HCT116 (cell line): Measurements from ENCODE around the gene IGFBP4. TPM values are rescaled to one million over a fixed set of nuclear protein-coding genes. Genes with fewer than 3 reads are reported as not detected.

Source experiments
- ATAC-seq: fragments of 200-7000 bp; cut with Tn5 transposase; 2 replicates; pipeline ENCODE4 v1.9.1; 2020; ENCODE audit warnings: mild to moderate bottlenecking, moderate library complexity
- BruUV-seq: library from RNA; stranded (reverse); fragments of 400-500 nt; replicated peaks from 2 replicates; lab custom pipeline; 2021; lab: Mats Ljungman, UMichigan
- CTCF ChIA-PET: fragments of 300-600 bp; sonication (Branson Sonifier 250); formaldehyde crosslinking; loops from one replicate; lab custom pipeline; 2021; ENCODE audit warnings: antibody characterized with exemption; lab: Charles Lee
- POLR2A ChIA-PET: fragments of 300-600, 350-600 bp; sonication (Branson Sonifier 250); formaldehyde crosslinking; loops from one replicate; lab custom pipeline; 2021; ENCODE audit warnings: antibody characterized with exemption; lab: Charles Lee
- RAD21 ChIA-PET, 2 experiments: fragments of 300-600 bp; sonication (Branson Sonifier 250); formaldehyde crosslinking; loops; one replicate each; lab custom pipeline; 2023; ENCODE audit warnings: low total read pairs in 2 of 2; ENCODE audit not compliant: uncharacterized antibody in 2 of 2, unreplicated experiment in 2 of 2, low non-redundant PET in 1 of 2; lab: Charles Lee
- DNase-seq: peaks from one replicate; pipeline ENCODE4 v3.0.0-alpha.2; 2010; ENCODE audit warnings: low read depth, low spot score
- H2AFZ ChIP-seq: fragments of 200-600 bp; shearing (Covaris generic), sonication (generic); 2 replicates; pipeline ENCODE4 v1.6.1; 2017; ENCODE audit warnings: low read depth, mixed run types, mixed read lengths, antibody characterized with exemption, low read length; ENCODE audit not compliant: poor library complexity, severe bottlenecking
- H3K27ac ChIP-seq: 2 replicates; pipeline ENCODE4 v1.5.1; 2012; ENCODE audit warnings: low read depth, low read length
- H3K27me3 ChIP-seq: fragments of 200-600 bp; sonication (generic); 2 replicates; pipeline ENCODE4 v1.6.1; 2016; ENCODE audit warnings: mixed run types, low read length, mixed read lengths; ENCODE audit not compliant: insufficient read depth
- H3K36me3 ChIP-seq, 2 experiments: fragments of 200-500 bp in 1 of 2; fragments of 200-600 bp in 1 of 2; sonication (Bioruptor generic) in 1 of 2; sonication (generic) in 1 of 2; 2 replicates each; pipeline versions ENCODE4 v1.5.1 to v1.6.1; 2014 to 2016; ENCODE audit warnings: low read length in 2 of 2, inconsistent platforms in 1 of 2, mixed read lengths in 1 of 2, mixed run types in 1 of 2; ENCODE audit not compliant: insufficient read depth in 2 of 2, control insufficient read depth in 1 of 2
- H3K4me1 ChIP-seq, 2 experiments: fragments of 200-600 bp in 1 of 2; sonication (generic) in 1 of 2; 2 replicates each; pipeline versions ENCODE4 v1.5.1 to v1.6.1; 2012 to 2017; ENCODE audit warnings: low read length in 2 of 2, inconsistent platforms in 1 of 2, mild to moderate bottlenecking in 1 of 2, mixed read lengths in 1 of 2, mixed run types in 1 of 2, moderate library complexity in 1 of 2; ENCODE audit not compliant: insufficient read depth in 2 of 2, control insufficient read depth in 1 of 2
- H3K4me2 ChIP-seq: fragments of 200-600 bp; sonication (generic); 2 replicates; pipeline ENCODE4 v1.6.1; 2017; ENCODE audit warnings: mixed run types, low read length, mixed read lengths
- H3K4me3 ChIP-seq, 2 experiments: fragments of 200-600 bp in 1 of 2; sonication (generic) in 1 of 2; replicated peaks in 1 of 2; 2 replicates each; pipeline ENCODE4 v1.5.1; 2011 to 2016; ENCODE audit warnings: low read length in 2 of 2, control low read depth in 1 of 2, low read depth in 1 of 2, mild to moderate bottlenecking in 1 of 2, mixed read lengths in 1 of 2, mixed run types in 1 of 2
- H3K79me2 ChIP-seq: fragments of 200-600 bp; sonication (generic); 2 replicates; pipeline ENCODE4 v1.6.1; 2017; ENCODE audit warnings: mild to moderate bottlenecking, mixed run types, low read length, moderate library complexity, mixed read lengths; ENCODE audit not compliant: insufficient read depth
- H3K9ac ChIP-seq: fragments of 200-600 bp; sonication (generic); 2 replicates; pipeline ENCODE4 v1.6.1; 2016; ENCODE audit warnings: low read length, mixed read lengths
- H3K9me2 ChIP-seq: fragments of 200-600 bp; sonication (generic), shearing (Covaris generic); 2 replicates; pipeline ENCODE4 v1.6.1; 2017; ENCODE audit warnings: mixed run types, mild to moderate bottlenecking, moderate library complexity; ENCODE audit not compliant: insufficient read depth
- H3K9me3 ChIP-seq, 2 experiments: fragments of 200-500 bp in 1 of 2; fragments of 200-600 bp in 1 of 2; sonication (Bioruptor generic) in 1 of 2; sonication (generic) in 1 of 2; 2 replicates each; pipeline ENCODE4 v1.6.1; 2014 to 2017; ENCODE audit warnings: low read length in 2 of 2, mixed read lengths in 2 of 2, inconsistent platforms in 1 of 2, low read depth in 1 of 2, mild to moderate bottlenecking in 1 of 2, mixed run types in 1 of 2, moderate library complexity in 1 of 2; ENCODE audit not compliant: control insufficient read depth in 1 of 2, insufficient read depth in 1 of 2
- H4K20me1 ChIP-seq: fragments of 200-600 bp; sonication (generic), shearing (Covaris generic); 2 replicates; pipeline ENCODE4 v1.6.1; 2017; ENCODE audit warnings: mixed run types, mild to moderate bottlenecking, moderate library complexity; ENCODE audit not compliant: insufficient read depth
- CBX3 ChIP-seq: IDR thresholded peaks from 2 replicates; pipeline ENCODE4 v1.6.1; 2012; ENCODE audit warnings: low read depth
- EGR1 ChIP-seq: IDR thresholded peaks from 2 replicates; pipeline ENCODE4 v1.6.1; 2012; ENCODE audit warnings: low read depth
- ELF1 ChIP-seq: IDR thresholded peaks from 2 replicates; pipeline ENCODE4 v1.6.1; 2012; ENCODE audit warnings: low read depth, borderline replicate concordance
- EZH2 ChIP-seq: fragments of 200-600 bp; sonication (generic); IDR thresholded peaks from 2 replicates; pipeline ENCODE4 v1.6.1; 2017; ENCODE audit warnings: antibody characterized with exemption, mixed run types
- EZH2phosphoT487 ChIP-seq: fragments of 200-600 bp; IDR thresholded peaks from 2 replicates; pipeline ENCODE4 v1.6.1; 2018; ENCODE audit warnings: antibody characterized with exemption, borderline replicate concordance
- FOSL1 ChIP-seq: IDR thresholded peaks from 2 replicates; pipeline ENCODE4 v1.6.1; 2012; ENCODE audit warnings: low read depth
- JUND ChIP-seq: IDR thresholded peaks from 2 replicates; pipeline ENCODE4 v1.6.1; 2012
- POLR2AphosphoS5 ChIP-seq: IDR thresholded peaks from 2 replicates; pipeline ENCODE4 v1.6.1; 2011; ENCODE audit warnings: mild to moderate bottlenecking, low read depth, low read length, moderate library complexity
- RAD21 ChIP-seq: IDR thresholded peaks from 2 replicates; pipeline ENCODE4 v1.6.1; 2012; ENCODE audit warnings: low read depth, mild to moderate bottlenecking
- REST ChIP-seq: IDR thresholded peaks from 2 replicates; pipeline ENCODE4 v1.6.1; 2012; ENCODE audit warnings: low read depth
- SIN3A ChIP-seq: IDR thresholded peaks from 2 replicates; pipeline ENCODE4 v1.6.1; 2012; ENCODE audit warnings: low read depth
- SP1 ChIP-seq: IDR thresholded peaks from 2 replicates; pipeline ENCODE4 v1.6.1; 2012; ENCODE audit warnings: low read depth
- YY1 ChIP-seq: IDR thresholded peaks from 2 replicates; pipeline ENCODE4 v1.6.1; 2011; ENCODE audit warnings: low read length, low read depth, moderate library complexity, mild to moderate bottlenecking; ENCODE audit not compliant: insufficient replicate concordance; ENCODE audit errors: extremely low read depth
- ZNF274 ChIP-seq: fragments of 200-500 bp; sonication (Bioruptor generic); IDR thresholded peaks from 2 replicates; pipeline ENCODE4 v1.6.1; 2014; ENCODE audit warnings: mild to moderate bottlenecking, low read depth, low read length, inconsistent platforms
- intact Hi-C: fragments of 100-400 bp; cut with micrococcal nuclease; formaldehyde crosslinking; loops from 2 replicates; pipeline ENCODE4 v1.10.0; 2022
- total RNA-seq: library from RNA; stranded (reverse); gene quantifications from one replicate; pipeline ENCODE4 v1.2.1, GENCODE V29; 2021; ENCODE audit not compliant: unreplicated experiment
- TF ChIP-seq, protein P1 (sequence below), 3 experiments: fragments of 200-600 bp in 1 of 3; sonication (generic) in 1 of 3; IDR thresholded peaks in 2 of 3; conservative IDR thresholded peaks in 1 of 3; 2 replicates each; pipeline ENCODE4 v1.5.1; 2012 to 2017; ENCODE audit warnings: low read depth in 2 of 3, low read length in 2 of 3, antibody characterized with exemption in 1 of 3, borderline replicate concordance in 1 of 3, control low read depth in 1 of 3, mild to moderate bottlenecking in 1 of 3, mixed read lengths in 1 of 3, mixed run types in 1 of 3, moderate library complexity in 1 of 3; ENCODE audit not compliant: insufficient read depth in 1 of 3
- TF ChIP-seq, protein P2 (sequence below): IDR thresholded peaks from 2 replicates; pipeline ENCODE4 v1.6.1; 2012
- TF ChIP-seq, protein P3 (sequence below): IDR thresholded peaks from 2 replicates; pipeline ENCODE4 v1.6.1; 2012

The IGFBP4 gene
- total RNA-seq, 1 experiment from 2014 or later: 2.0 TPM

- no peak for DNase-seq
- no peak for TF ChIP-seq REST
- TF ChIP-seq, protein P1, sequence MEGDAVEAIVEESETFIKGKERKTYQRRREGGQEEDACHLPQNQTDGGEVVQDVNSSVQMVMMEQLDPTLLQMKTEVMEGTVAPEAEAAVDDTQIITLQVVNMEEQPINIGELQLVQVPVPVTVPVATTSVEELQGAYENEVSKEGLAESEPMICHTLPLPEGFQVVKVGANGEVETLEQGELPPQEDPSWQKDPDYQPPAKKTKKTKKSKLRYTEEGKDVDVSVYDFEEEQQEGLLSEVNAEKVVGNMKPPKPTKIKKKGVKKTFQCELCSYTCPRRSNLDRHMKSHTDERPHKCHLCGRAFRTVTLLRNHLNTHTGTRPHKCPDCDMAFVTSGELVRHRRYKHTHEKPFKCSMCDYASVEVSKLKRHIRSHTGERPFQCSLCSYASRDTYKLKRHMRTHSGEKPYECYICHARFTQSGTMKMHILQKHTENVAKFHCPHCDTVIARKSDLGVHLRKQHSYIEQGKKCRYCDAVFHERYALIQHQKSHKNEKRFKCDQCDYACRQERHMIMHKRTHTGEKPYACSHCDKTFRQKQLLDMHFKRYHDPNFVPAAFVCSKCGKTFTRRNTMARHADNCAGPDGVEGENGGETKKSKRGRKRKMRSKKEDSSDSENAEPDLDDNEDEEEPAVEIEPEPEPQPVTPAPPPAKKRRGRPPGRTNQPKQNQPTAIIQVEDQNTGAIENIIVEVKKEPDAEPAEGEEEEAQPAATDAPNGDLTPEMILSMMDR (IDR thresholded peaks at IDR 0.05 in 2 of 3, conservative IDR thresholded peaks at IDR 0.05 in 1 of 3; ENCODE audit: borderline replicate concordance in 1 of 3, insufficient read depth in 1 of 3, low read depth in 2 of 3, low read length in 2 of 3): no peak
- no peak for TF ChIP-seq RAD21
- TF ChIP-seq YY1: no peak
- TF ChIP-seq SP1: no peak
- TF ChIP-seq POLR2AphosphoS5: no peak
- TF ChIP-seq JUND: no peak
- no peak for TF ChIP-seq SIN3A
- no peak for TF ChIP-seq FOSL1
- TF ChIP-seq, protein P2, sequence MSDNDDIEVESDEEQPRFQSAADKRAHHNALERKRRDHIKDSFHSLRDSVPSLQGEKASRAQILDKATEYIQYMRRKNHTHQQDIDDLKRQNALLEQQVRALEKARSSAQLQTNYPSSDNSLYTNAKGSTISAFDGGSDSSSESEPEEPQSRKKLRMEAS: no peak
- TF ChIP-seq CBX3: no peak
- TF ChIP-seq ZNF274: no peak
- TF ChIP-seq EZH2: no peak
- TF ChIP-seq, protein P3, sequence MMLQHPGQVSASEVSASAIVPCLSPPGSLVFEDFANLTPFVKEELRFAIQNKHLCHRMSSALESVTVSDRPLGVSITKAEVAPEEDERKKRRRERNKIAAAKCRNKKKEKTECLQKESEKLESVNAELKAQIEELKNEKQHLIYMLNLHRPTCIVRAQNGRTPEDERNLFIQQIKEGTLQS: no peak
- TF ChIP-seq EGR1: no peak
- no peak for TF ChIP-seq EZH2phosphoT487
- TF ChIP-seq ELF1: no peak
- ChIA-PET CTCF (no interaction called here), POLR2A (no interaction called here), RAD21 (no interaction called here)
- no peak overlapping the region for H3K27ac ChIP-seq
- no peak for ATAC-seq
- H3K36me3 ChIP-seq: no peaks in the 10 kb centered on the region
- no peak overlapping the region for H3K9ac ChIP-seq
- H3K9me2 ChIP-seq: no peaks in the 10 kb centered on the region
- no peaks in the 10 kb centered on the region for H3K79me2 ChIP-seq
- no peaks in the 10 kb centered on the region for H4K20me1 ChIP-seq
- no peak overlapping the region for H3K4me2 ChIP-seq
- BruUV-seq: no TSS peak
- no peaks in the 10 kb centered on the region for H3K27me3 ChIP-seq
- H3K4me3 ChIP-seq: no peak overlapping the region
- H2AFZ ChIP-seq: no peak overlapping the region
- H3K9me3 ChIP-seq: no peaks in the 10 kb centered on the region
- peaks cover 0 to 4% of the 10 kb centered on the region in 2 experiments; a peak in 1 of 4 replicates for H3K4me1 ChIP-seq
- intact Hi-C loops: no loop called here
Measured at GRCh38 chr17:40460604-40460967, 17.3 kb downstream of the IGFBP4 start.
